Measurements from ENCODE around the gene SLC6A7.

The SLC6A7 gene

GRCh38 chr5:150239794-150240122 is 49.9 kb downstream of the SLC6A7 start:
- Histone ChIP-seq H3K27ac (ENCODE audit: low read depth, low read length) (no peak overlapping the region), H3K9me2 (replicated peaks; ENCODE audit: control insufficient read depth, low read length) (no peaks in the 10 kb centered on the region), H3K9me3 (ENCODE audit: control insufficient read depth, insufficient read depth, low read length) (no peaks in the 10 kb centered on the region), H4K20me1 (ENCODE audit: control insufficient read depth, insufficient read depth, low read depth, low read length) (no peaks in the 10 kb centered on the region), H3K4me2 (ENCODE audit: low read length) (no peak overlapping the region), H3K27me3 (ENCODE audit: control insufficient read depth, low read length) (no peaks in the 10 kb centered on the region), H3K4me1 (ENCODE audit: control insufficient read depth, low read length) (peaks cover 1% of the 10 kb centered on the region; the same call in 1 of the 2 replicates), H3F3A (ENCODE audit: control insufficient read depth, insufficient read depth) (no peaks in the 10 kb centered on the region), H3K4me3 (ENCODE audit: low read length) (no peak overlapping the region), H3K36me3 (ENCODE audit: control insufficient read depth, low read length) (no peaks in the 10 kb centered on the region), H3K79me2 (ENCODE audit: control insufficient read depth, low read length) (no peaks in the 10 kb centered on the region)
- TF ChIP-seq CTCF (IDR thresholded peaks at IDR 0.05; ENCODE audit: low read depth, low read length, poor library complexity, severe bottlenecking) (no peak), EZH2phosphoT487 (IDR thresholded peaks at IDR 0.05; ENCODE audit: borderline replicate concordance, low read length) (no peak)

GRCh38 chr5:150241298-150242160 is 51.7 kb downstream of the SLC6A7 start:
- Histone ChIP-seq H3K9me3 (ENCODE audit: control insufficient read depth, insufficient read depth, low read length) (no peaks in the 10 kb centered on the region), H3F3A (ENCODE audit: control insufficient read depth, insufficient read depth) (no peaks in the 10 kb centered on the region), H3K27ac (ENCODE audit: low read depth, low read length) (no peak overlapping the region), H3K9me2 (replicated peaks; ENCODE audit: control insufficient read depth, low read length) (no peaks in the 10 kb centered on the region), H3K4me3 (ENCODE audit: low read length) (no peak overlapping the region), H3K4me1 (ENCODE audit: control insufficient read depth, low read length) (no peaks in the 10 kb centered on the region), H3K79me2 (ENCODE audit: control insufficient read depth, low read length) (no peaks in the 10 kb centered on the region), H4K20me1 (ENCODE audit: control insufficient read depth, insufficient read depth, low read depth, low read length) (no peaks in the 10 kb centered on the region), H3K4me2 (ENCODE audit: low read length) (no peak overlapping the region), H3K36me3 (ENCODE audit: control insufficient read depth, low read length) (no peaks in the 10 kb centered on the region), H3K27me3 (ENCODE audit: control insufficient read depth, low read length) (no peaks in the 10 kb centered on the region)
- TF ChIP-seq EZH2phosphoT487 (IDR thresholded peaks at IDR 0.05; ENCODE audit: borderline replicate concordance, low read length): no peak

- Histone ChIP-seq H3K4me2 (ENCODE audit: low read length) (no peak overlapping the region), H3K36me3 (ENCODE audit: control insufficient read depth, low read length) (no peaks in the 10 kb centered on the region), H3K4me3 (ENCODE audit: low read length) (no peak overlapping the region), H3K4me1 (ENCODE audit: control insufficient read depth, low read length) (no peaks in the 10 kb centered on the region), H3K9me2 (replicated peaks; ENCODE audit: control insufficient read depth, low read length) (no peaks in the 10 kb centered on the region), H4K20me1 (ENCODE audit: control insufficient read depth, insufficient read depth, low read depth, low read length) (no peaks in the 10 kb centered on the region), H3K27me3 (ENCODE audit: control insufficient read depth, low read length) (no peaks in the 10 kb centered on the region), H3F3A (ENCODE audit: control insufficient read depth, insufficient read depth) (no peaks in the 10 kb centered on the region), H3K27ac (ENCODE audit: low read depth, low read length) (no peak overlapping the region), H3K79me2 (ENCODE audit: control insufficient read depth, low read length) (no peaks in the 10 kb centered on the region), H3K9me3 (ENCODE audit: control insufficient read depth, insufficient read depth, low read length) (no peaks in the 10 kb centered on the region)
- no peak for TF ChIP-seq CTCF (IDR thresholded peaks at IDR 0.05; ENCODE audit: low read depth, low read length, poor library complexity, severe bottlenecking)
- no peak for TF ChIP-seq EZH2phosphoT487 (IDR thresholded peaks at IDR 0.05; ENCODE audit: borderline replicate concordance, low read length)
Observed at GRCh38 chr5:150242251-150242894, 52.5 kb downstream of the SLC6A7 start.

- no peak for TF ChIP-seq EZH2phosphoT487 (IDR thresholded peaks at IDR 0.05; ENCODE audit: borderline replicate concordance, low read length)
- TF ChIP-seq CTCF (IDR thresholded peaks at IDR 0.05; ENCODE audit: low read depth, low read length, poor library complexity, severe bottlenecking): no peak
- Histone ChIP-seq H3K79me2 (ENCODE audit: control insufficient read depth, low read length) (no peaks in the 10 kb centered on the region), H4K20me1 (ENCODE audit: control insufficient read depth, insufficient read depth, low read depth, low read length) (no peaks in the 10 kb centered on the region), H3K4me1 (ENCODE audit: control insufficient read depth, low read length) (no peaks in the 10 kb centered on the region), H3K4me3 (ENCODE audit: low read length) (no peak overlapping the region), H3K36me3 (ENCODE audit: control insufficient read depth, low read length) (no peaks in the 10 kb centered on the region), H3F3A (ENCODE audit: control insufficient read depth, insufficient read depth) (no peaks in the 10 kb centered on the region), H3K27ac (ENCODE audit: low read depth, low read length) (no peak overlapping the region), H3K9me3 (ENCODE audit: control insufficient read depth, insufficient read depth, low read length) (no peaks in the 10 kb centered on the region), H3K4me2 (ENCODE audit: low read length) (no peak overlapping the region), H3K27me3 (ENCODE audit: control insufficient read depth, low read length) (no peaks in the 10 kb centered on the region), H3K9me2 (replicated peaks; ENCODE audit: control insufficient read depth, low read length) (no peaks in the 10 kb centered on the region)
Observed at GRCh38 chr5:150243590-150243989, 53.7 kb downstream of the SLC6A7 start.

Measured in DOHH2 (cell line).